HK-2 (cell line): Measurements from ENCODE around the gene ARID1B.

Experiments used
- DNase-seq: peaks from one replicate; pipeline ENCODE4 v3.0.0-alpha.2; 2018; ENCODE audit not compliant: unreplicated experiment

ARID1B gene

GRCh38 chr6:157074969-157075368, 297.8 kb downstream of the ARID1B start:
- no peak for DNase-seq

DNA sequence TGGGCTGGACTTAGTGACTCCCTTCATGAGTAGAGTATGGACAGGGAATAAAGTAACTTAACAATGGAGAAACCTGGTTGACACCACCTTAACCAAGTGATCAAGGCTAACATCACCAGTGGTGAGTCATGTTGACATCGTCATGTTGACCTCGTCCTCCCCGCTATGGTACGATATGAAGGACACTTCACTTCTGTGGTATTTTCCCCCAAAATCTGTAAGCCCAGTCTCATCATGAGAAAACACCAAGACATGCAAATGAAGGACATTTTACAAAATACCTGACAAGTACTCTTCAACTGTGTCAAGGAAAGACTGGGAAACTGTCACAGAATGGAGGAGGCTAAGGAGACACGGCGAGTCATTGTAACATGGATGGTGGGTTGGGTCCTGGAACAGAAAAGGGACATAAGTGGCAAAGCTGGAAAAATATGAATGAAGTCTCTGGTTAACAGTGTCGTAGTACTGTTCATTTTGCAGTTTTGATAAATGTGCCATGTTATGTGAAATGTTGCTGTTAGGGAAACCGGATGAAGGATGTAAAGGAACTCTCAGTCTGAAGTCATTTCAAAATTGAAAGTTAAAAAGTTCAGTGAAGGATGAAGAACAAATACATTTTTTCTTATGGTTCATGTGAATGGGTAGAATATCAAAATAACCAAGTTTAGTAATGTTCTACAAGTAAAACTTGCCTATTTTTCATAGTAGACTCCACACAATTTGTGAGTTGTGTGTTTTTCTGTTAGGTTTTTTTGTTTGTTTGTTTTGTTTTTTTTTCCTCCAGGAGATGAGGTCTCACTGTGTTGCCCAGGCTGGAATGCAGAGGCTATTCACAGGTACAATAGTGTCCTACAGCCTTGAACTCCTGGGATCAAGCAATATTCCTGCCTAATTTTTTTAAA, 298.6 kb downstream of the ARID1B start:
- DNase-seq, result no peak

DNA sequence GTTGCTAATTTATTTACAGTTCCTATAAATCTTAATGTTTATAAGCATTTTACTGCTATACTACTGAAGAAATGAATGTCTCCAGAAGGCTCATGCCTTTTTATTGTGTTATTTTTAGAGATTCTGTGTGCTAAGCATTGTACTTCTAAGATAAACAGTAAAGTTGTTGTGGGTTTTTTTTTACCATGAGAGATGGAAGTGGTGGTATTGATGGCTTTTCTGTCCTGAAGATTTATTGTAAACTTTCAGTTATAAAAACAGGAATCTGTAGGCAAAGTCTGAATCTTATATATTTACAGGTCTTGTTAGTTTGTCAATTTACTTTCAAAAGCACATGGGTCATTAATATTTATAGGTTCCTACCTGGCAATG, 299.3 kb downstream of the ARID1B start:
- DNase-seq, result no peak

- no peak for DNase-seq
These were observed 300.1 kb downstream of the ARID1B start for GRCh38 chr6:157077251-157077650.

- DNase-seq, result no peak
These were observed 301.1 kb downstream of the ARID1B start for GRCh38 chr6:157078326-157078725.

DNA sequence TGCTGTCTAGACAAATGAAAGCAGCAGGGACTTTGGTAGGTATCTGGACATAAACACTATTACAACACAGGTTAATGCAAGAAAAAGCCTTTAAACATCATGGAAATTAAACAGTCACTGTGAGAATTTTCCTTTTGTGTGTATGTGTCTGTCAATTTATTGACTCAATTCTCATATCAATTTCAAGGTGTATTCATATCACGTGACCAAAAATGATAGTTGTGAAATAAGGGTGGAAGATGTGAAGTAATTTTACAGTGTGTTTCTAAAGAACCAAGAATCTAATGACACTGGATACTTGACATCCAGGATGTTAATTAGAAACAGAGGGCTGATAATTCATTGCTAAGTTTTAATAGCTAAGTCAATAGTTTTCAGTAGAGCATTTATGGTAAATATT, 302.1 kb downstream of the ARID1B start:
- DNase-seq, result no peak

- DNase-seq, result no peak
These were observed 302.6 kb downstream of the ARID1B start for GRCh38 chr6:157079771-157080170.

GRCh38 chr6:157080986-157081391, 303.8 kb downstream of the ARID1B start:
- no peak for DNase-seq

DNA sequence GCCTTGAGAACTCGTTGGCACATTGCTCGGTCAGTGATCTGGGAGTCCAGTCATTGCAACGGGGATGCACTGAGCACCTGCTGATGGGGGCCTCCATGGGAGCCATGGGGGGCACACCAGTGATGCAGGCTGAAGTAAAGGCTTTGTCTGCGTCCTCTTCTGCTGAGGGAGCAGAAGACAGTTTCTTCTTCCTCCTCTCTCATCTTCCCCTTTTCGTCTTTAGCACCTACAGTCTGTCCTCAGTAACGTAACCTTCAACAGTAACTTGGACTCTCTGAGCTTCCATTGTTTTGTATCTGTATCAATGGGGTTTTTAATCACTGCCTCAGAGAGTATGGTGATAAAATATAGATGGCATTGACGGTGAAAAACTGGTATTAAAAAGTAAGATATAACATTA, 306.2 kb downstream of the ARID1B start:
- no peak for DNase-seq

- no peak for DNase-seq
These were observed 309.5 kb downstream of the ARID1B start for GRCh38 chr6:157086632-157087031.

DNA sequence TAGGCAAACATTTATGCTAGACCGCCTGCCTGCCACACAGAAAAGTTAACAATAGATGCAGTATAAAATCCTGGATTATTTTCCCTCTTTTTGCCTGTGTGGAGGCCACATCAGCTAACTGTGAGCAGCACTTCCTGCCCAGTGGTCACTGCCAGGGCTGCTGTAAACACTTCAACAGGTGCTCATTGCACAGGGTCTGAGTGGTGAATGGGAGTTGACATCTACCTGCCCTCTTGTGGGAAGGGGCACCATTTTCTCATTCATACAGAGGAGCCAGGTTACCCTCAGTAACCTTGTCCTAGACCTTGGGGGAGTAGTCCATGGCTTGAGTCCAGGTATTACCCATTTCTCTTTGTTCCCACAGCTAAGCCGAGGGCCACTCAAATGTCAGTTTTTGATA, 310.8 kb downstream of the ARID1B start:
- DNase-seq, result no peak

DNA sequence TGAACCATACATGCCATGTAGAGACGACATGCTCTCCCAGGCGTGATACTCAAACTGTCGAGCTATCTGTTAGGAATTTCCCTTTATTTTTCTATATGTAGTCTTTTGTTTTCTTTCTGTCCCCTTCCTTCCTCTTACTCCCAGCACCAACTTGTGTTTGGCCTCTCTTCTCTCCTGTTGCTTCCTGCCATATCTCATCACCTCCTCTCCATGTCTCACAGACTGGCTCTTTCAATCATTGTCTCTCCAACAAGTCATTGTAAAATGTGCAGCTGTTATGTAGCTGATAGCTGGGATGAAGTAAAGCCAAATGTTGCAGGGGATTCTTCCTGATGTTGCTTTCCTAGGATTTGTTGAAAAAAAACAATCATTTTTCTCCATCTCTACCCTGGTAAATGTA, 311.7 kb downstream of the ARID1B start:
- no peak for DNase-seq

- no peak for DNase-seq
These were observed 312.1 kb downstream of the ARID1B start for GRCh38 chr6:157089258-157089657.

DNA sequence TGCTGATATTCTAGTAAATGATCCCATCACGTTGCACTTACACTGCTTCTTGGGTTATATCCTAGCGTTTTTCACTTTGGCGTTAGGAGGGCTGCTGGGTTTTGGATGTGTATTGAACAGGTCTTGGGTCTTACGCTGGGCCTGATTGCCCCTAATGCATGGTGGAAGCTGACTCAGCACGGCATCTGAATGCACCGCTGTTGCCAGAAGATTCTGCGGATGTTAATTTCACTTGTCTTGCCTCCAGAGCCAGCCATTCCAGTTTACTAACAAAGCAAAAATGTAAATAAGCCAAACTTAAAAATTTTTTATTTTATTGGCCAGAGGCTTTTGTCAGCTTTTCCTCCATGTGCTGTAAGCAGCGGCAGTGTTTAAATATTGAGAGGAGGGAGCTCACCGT, 312.7 kb downstream of the ARID1B start:
- DNase-seq, result no peak

DNA sequence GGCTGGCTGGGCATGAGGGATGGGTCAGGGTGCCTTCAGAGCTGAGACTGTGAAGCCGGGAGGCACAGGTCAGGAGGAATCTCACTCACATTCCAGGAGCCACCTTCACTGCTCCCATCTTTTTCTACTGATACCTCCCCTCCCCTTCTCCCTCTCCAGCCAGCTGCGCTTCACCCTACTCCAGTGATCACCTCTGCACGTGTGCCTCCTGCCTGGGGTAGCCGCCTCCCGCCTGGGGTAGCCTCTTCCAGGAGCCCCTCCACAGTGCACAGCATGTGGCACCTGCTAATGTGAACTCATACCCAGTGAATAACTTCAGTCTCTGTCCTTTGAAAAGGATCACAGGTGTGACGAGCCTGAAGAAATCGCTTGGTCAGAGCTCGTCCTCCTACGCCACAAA, 313.6 kb downstream of the ARID1B start:
- no peak for DNase-seq

GRCh38 chr6:157091243-157091642, 314.1 kb downstream of the ARID1B start:
- DNase-seq, result no peak

GRCh38 chr6:157091856-157092460, 314.8 kb downstream of the ARID1B start:
- DNase-seq, result no peak

- DNase-seq, result no peak
These were observed 315.6 kb downstream of the ARID1B start for GRCh38 chr6:157092736-157093135.

DNA sequence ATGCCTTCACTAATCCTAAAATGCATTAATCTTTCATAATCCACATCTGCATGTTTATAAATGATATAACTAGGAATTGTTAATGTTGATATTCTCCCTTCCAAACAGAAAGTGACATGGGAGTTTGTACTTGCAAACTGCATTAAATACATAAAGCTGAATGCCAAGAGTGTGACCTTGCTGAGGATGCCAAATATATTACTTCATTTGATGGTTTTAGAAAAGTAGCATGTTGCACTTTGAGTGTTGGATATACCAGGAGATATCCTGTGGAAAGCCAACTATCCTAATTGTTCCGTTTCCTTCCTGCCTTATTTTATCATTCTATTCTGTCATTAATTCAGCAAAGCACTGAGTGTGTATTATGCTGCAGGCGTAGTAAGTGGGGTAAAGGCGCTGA, 316.4 kb downstream of the ARID1B start:
- no peak for DNase-seq

DNA sequence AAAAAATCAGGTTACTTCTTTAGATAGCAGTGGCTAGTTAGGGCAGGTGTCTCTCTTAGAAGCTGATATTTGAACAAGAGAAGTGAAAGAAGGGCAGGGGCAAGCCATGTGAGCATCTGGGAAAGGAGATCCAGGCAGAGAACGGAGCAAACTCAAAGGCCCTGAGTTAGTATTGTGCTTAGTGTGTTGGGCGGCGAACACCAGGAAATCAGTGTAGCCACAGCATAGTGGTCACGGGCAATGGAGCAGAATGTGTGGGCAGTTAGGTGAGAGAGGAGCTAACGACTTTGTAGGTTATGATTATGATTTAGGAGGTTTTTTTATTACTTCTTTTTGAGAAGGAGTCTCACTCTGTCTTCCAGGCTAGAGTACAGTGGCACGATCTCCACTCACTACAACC, 316.9 kb downstream of the ARID1B start:
- DNase-seq, result no peak

DNA sequence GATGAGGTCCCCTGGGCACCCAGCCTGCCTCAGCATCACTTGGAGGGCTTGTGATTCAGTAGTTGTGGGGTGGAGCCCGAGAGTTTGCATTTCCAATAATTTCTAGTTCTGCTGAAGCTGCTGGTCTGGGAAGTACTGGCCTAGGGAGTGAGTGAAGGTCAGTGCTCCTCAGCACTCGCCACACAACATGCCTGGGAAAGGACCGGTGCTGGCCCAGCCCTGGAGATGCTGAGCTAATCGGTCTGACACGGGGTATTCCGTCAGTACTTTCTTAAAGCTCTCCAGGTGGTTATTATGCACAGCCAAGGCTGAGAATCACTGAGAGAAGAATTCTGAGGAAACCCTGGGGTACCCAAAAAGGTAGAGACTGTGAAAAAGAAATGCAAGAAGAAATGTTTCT, 317.9 kb downstream of the ARID1B start:
- no peak for DNase-seq

- no peak for DNase-seq
These were observed 318.4 kb downstream of the ARID1B start for GRCh38 chr6:157095569-157095968.

GRCh38 chr6:157096105-157096504, 318.9 kb downstream of the ARID1B start:
- no peak for DNase-seq

DNA sequence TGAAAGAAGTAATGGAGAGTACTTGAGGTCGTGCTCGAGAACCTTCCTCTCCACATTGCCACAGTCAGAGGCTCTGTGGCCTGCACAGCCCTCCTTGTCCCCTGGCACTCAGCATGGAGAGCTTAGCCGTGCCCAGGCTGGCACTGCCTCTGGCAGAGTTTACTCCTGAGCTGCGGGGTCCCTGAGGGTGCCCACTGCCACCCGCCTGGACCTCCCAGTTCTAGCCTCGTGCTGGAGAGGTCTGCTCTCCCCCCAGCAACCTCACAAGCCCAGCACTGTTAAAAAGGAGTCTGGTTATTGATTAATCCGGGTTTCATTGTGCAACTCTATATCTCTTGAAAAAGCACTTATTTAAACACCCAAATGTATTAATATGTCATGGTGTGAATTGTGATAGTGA, 319.3 kb downstream of the ARID1B start:
- no peak for DNase-seq
